HAP-1 (cell line): ENCODE measurements around the gene CLASP1.
"Not testable (repeated sequence)": the region's sequence is repeated elsewhere in the genome, so short reads cannot be mapped to it uniquely, and the experiment has no call there.

ENCODE experiments used
- DNase-seq, 2 experiments: peaks; one replicate each; pipeline ENCODE4 v3.0.0-alpha.2; 2016 to 2020; ENCODE audit warnings: low spot score in 2 of 2
- H3K27me3 ChIP-seq: fragments of 250-450 bp; sonication (Bioruptor Pico); 2 replicates; pipeline ENCODE4 v1.5.1; 2020; ENCODE audit warnings: low read depth, mild to moderate bottlenecking, moderate library complexity
- H3K36me3 ChIP-seq: fragments of 250-450 bp; sonication (Bioruptor Pico); replicated peaks from 2 replicates; pipeline ENCODE4 v1.5.1; 2020; ENCODE audit warnings: mild to moderate bottlenecking
- H3K4me1 ChIP-seq: fragments of 250-450 bp; sonication (Bioruptor Pico); 2 replicates; pipeline ENCODE4 v1.5.1; 2020; ENCODE audit warnings: mild to moderate bottlenecking
- H3K4me3 ChIP-seq: fragments of 250-450 bp; sonication (Bioruptor Pico); 2 replicates; pipeline ENCODE4 v1.5.1; 2020; ENCODE audit warnings: mild to moderate bottlenecking, moderate library complexity
- H3K9me3 ChIP-seq: fragments of 250-450 bp; sonication (Bioruptor Pico); 2 replicates; pipeline ENCODE4 v1.5.1; 2020; ENCODE audit warnings: mild to moderate bottlenecking, moderate library complexity
- in situ Hi-C: fragments of 300-500 bp; cut with MboI; formaldehyde crosslinking; loops from 3 replicates; pipeline ENCODE4 v1.14.3; 2020; ENCODE audit warnings: low sequenced_read_pairs, inconsistent platforms, mixed read lengths

CLASP1 gene

DNA sequence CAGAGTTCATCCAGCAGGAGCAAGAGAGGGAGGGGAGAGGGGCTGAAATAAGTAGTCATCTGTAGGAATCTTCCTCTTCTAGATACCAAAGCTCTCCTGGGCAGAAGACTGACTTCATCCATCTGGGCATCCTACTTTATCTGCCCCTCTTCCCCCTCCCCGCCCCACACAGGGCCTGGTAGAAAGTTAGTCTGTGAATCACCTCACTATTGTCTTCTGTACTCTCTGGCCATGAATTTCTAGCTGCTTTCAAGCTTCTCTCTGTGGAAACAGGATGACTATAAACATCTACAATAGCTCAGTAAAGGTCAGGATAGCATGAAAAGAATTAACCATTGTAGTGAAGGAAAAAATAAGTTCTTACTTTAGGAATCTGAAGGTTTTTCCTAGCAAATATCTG, 166.2 kb downstream of the CLASP1 start:
- Histone ChIP-seq H3K4me1 (peaks cover 7% of the 10 kb centered on the region), H3K9me3 (no peaks in the 10 kb centered on the region), H3K36me3 (no peaks in the 10 kb centered on the region), H3K4me3 (no peak overlapping the region), H3K27me3 (no peaks in the 10 kb centered on the region)
- in situ Hi-C loops, result no loop called here
- DNase-seq, result no peak

DNA sequence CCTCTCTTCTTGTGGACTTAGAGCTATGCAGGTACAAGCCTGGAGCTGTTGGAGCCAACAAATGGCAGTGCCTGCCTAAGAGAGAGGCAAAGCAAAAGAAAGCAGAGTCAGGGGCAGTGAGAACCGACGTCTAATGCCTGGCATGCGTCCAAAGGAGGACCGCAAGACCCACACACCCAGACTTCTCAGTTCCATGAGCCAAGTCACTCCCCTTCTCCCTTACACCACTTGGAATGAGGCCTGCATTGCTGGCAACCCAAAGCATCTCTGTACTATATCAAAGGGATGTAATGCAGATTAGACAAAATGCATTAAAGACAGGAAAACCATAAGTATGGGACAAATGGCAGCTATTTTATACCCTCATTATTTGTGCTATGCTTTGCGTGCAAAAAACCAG, 168.4 kb downstream of the CLASP1 start:
- DNase-seq, result no peak
- H3K36me3 ChIP-seq, result no peaks in the 10 kb centered on the region
- H3K4me3 ChIP-seq, result no peak overlapping the region
- no peaks in the 10 kb centered on the region; the same call in 1 of the 2 replicates for H3K4me1 ChIP-seq
- in situ Hi-C loops, result no loop called here
- H3K9me3 ChIP-seq, result no peaks in the 10 kb centered on the region
- H3K27me3 ChIP-seq, result no peaks in the 10 kb centered on the region

DNA sequence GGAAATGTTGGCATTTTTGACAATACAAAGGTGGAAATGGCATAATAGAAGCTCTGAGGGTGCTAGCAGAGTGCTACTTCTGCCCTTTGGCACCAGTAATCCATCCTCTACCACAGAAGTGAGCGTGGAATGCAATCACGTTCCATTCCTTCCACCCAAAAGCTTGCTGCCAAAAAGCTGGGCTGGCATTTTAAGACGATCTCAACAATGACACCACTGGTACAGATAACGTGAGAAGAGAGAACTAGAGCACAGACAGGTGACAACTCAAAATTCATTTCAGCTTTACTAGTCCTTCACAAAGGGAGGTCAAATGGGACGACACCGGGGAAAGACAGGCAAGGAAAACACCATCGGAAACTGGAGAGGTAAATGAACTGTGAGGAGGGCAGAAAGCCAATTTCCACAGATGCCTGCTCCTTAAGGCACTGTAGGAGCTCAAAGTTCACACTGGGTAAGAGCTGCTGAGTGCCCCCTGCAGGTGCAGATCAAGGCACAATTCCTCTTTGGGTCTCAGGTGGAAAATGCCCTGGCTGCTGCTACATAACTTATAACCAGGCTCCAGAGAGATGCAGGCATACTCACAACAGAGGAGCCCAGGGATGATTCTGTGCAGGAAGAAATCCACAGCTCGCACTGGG, 169.3 kb downstream of the CLASP1 start:
- DNase-seq, result peak in 1 of 2 experiments; percentile 32
- no peaks in the 10 kb centered on the region for H3K9me3 ChIP-seq
- peaks cover 3% of the 10 kb centered on the region for H3K4me1 ChIP-seq
- H3K27me3 ChIP-seq, result no peaks in the 10 kb centered on the region
- in situ Hi-C loops, result no loop called here
- H3K4me3 ChIP-seq, result no peak overlapping the region
- H3K36me3 ChIP-seq, result no peaks in the 10 kb centered on the region

DNA sequence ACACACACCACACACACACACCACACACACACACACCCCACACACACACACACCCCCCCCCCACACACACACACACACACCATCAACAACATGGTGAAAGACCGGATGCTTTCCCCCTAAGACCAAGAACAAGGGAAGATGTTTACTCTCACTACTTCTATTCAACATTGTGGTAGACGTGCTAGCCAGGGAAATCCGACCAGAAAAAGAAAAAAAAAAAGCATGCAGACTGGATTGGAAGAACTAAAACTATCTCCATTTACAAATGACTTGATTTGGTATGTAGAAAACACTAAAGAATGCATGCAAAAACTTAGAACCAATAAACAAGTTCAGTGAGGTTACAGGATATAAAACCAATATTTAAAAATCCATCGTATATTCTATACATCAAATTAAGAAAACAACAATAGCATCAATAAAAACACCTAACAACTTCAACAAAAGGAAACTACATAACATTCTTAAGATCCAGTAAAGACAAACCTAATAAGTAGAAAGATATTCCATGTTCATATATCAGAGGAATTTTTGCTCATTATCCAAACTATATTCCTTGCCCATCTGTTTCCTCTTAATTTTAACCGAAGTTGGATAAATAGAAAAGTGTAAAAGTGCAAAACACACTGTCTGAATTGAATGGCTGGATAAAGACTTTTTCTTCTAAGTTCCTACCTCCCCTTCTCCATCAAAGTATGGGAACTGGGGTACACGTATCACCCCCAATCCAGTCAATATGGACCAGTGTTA, 170.1 kb downstream of the CLASP1 start:
- Histone ChIP-seq H3K4me1 (peaks cover 7% of the 10 kb centered on the region), H3K36me3 (no peaks in the 10 kb centered on the region), H3K27me3 (no peaks in the 10 kb centered on the region), H3K9me3 (no peaks in the 10 kb centered on the region), H3K4me3 (no peak overlapping the region)
- DNase-seq, result no peak
- in situ Hi-C loops, result no loop called here

DNA sequence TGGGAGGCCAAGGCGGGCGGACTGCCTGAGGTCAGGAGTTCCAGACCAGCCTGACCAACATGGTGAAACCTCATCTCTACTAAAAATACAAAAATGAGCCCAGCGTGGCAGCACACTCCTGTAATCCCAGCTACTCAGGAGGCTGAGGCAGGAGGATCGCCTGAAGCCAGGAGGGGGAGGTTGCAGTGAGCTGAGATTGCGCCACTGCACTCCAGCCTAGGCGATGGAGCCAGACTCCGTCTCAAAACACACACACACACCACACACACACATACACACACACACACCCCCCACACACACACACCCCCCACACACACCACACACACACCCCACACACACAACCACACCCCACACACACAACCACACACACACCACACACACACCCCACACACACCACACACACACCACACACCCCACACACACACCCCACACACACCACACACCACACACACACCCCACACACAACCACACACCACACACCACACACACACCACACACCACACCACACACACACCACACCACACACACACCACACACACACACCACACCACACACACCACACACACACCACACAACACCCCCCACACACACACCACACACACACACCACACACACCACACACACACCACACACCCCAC, 170.8 kb downstream of the CLASP1 start:
- in situ Hi-C loops, H3K9me3 ChIP-seq, H3K4me3 ChIP-seq, H3K27me3 ChIP-seq, DNase-seq, H3K36me3 ChIP-seq: not testable (repeated sequence)
- H3K4me1 ChIP-seq, result peaks cover 13% of the 10 kb centered on the region

DNA sequence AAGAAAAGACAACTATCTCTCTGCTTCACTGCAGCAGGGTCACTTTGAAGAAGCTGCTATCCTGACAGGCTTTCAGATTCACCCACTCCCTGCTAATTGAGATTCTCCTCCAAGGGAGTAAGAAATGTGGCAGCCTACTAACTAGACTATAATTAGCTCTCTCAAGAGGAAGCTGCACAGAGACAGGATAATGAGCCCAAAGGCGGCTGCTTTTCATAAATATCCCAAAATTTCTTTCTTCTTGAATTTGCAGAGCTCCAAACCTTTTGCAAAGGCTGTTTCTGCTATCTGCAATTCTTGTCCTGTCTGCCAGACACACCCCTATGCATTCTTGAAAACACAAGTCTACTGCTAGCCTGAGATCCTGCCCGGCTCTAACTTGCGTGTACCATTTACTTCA, 172.6 kb downstream of the CLASP1 start:
- Histone ChIP-seq H3K4me1 (peaks cover 31% of the 10 kb centered on the region), H3K36me3 (no peaks in the 10 kb centered on the region; the same call in 1 of the 2 replicates), H3K9me3 (no peaks in the 10 kb centered on the region), H3K27me3 (no peaks in the 10 kb centered on the region), H3K4me3 (no peak overlapping the region)
- in situ Hi-C loops, result no loop called here
- no peak for DNase-seq

DNA sequence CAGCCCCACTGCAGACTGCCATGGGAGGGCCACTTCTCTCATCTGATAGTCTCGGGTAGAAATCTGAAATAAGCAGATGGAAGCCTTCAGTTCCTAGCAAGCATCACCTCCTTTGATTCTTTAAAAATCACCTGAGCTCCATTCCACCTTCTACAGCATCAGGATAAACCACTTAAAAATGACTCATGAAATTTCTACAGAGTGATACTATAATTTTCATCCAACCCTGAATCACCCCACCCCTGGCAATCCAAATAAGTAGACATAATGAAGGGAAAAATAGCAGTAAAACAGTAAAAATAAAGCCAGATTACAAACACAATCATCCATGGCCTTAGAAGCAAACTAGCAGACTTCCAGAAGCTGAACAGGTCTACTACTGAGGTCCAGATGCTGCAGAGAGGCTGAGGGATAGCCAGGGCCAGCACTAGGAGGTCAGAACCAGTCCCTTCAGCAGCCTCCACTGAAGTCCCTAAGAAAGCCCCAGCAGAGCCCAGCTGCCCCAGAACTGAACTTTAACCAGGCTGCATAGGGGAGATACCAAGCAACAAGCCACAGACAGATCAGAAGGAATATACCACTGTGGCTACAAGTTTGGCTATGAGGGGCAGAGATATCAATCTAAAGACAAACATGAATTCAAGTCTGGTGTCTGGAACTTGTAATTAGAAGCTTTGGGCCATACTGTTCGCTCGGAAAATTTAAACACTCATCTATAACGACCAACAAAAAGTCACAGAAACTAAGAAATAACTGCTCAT, 173.3 kb downstream of the CLASP1 start:
- Histone ChIP-seq H3K27me3 (no peaks in the 10 kb centered on the region), H3K9me3 (no peaks in the 10 kb centered on the region), H3K4me3 (no peak overlapping the region), H3K36me3 (no peaks in the 10 kb centered on the region; the same call in 1 of the 2 replicates), H3K4me1 (peaks cover 37% of the 10 kb centered on the region)
- no peak for DNase-seq
- in situ Hi-C loops, result no loop called here

DNA sequence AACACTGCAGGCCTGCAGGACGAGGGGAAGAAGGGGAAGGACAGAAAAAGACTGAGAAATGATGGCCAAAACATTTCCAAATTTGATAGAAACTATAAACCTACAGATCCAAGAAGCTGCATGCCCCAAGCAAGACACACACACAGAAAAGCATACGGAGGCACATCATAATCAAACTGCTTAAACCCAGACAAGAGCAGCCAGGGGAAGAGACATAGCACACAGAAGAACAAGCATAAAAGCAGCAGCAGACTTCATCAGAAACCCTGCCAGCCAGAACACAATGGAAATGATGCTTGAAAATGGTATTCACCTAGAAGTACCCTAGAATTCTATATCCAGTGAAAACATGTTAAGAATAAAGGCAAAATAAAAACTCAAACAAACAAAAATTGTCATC, 175.8 kb downstream of the CLASP1 start:
- no peak overlapping the region for H3K4me3 ChIP-seq
- no peaks in the 10 kb centered on the region for H3K27me3 ChIP-seq
- in situ Hi-C loops, result no loop called here
- no peak for DNase-seq
- peaks cover 38% of the 10 kb centered on the region for H3K4me1 ChIP-seq
- no peaks in the 10 kb centered on the region for H3K9me3 ChIP-seq
- H3K36me3 ChIP-seq, result peaks cover 11% of the 10 kb centered on the region

DNA sequence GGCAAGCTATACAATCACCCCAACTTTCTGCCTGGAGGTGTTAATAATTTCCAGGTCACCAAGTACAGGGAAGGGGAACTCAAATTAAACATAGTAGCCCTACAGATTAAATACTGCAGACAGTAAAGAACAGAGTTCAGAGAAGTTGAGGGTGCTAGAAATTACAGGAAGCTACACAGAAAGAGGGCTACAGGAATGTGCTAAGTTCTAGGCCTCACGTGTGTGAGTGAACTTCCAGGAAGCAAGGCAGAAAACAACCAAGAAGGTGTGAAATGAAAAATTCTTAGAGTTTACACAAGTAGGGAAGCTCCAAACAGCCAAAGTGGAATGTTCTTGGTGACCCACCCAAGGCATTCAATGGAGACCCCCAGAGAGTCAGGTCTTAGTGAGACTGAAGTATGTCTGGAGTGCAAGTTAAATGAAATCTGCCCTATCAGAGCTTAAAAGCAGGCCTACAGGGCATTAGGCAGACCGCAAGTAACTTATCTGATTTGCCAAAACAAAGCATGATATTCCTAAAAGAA, 176.7 kb downstream of the CLASP1 start:
- Histone ChIP-seq H3K9me3 (no peaks in the 10 kb centered on the region), H3K4me3 (no peak overlapping the region), H3K27me3 (no peaks in the 10 kb centered on the region), H3K36me3 (peaks cover 21% of the 10 kb centered on the region), H3K4me1 (peaks cover 38% of the 10 kb centered on the region)
- no peak for DNase-seq
- in situ Hi-C loops, result no loop called here

DNA sequence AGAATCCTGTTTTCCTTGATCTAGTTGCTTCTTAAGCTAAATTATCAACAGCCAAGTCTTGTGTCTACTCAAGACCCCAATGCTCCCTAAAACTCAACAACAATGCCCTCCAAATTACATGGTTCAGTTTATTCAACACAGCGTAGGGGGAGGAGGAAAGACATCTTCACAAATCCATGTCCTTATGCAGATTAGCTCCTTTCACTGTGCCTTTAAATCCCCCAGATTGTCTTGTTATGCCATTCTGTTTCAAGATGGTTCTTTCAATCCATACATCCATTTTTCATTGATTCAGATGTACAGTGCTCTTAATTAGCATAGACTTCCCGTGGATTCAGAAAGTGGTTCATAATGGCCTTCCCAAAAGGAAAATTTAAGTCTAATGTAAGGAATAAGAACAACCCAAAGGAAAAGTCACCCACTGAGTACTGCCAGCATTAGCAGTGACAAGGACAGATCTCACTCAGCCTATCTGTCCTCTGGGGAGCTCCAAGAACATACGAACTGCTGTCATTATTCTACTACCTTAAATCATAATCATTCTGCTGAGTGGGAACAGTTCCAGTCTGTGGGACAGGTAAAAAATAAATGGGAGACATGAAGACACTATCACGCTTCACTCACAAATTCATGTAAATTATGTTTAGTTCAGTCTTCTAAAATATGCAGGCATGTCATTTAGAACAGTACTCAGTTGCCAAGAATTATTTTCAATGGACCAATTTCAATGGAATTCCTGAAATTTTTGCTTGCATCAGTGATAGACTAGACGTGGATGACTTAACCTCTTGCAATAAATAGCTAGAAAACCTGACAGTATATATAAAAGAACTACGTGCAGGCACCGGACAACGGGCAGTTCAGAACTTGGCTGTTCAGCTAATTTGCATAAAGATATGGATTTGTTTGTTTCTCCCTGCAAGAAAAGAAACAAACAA, 177.5 kb downstream of the CLASP1 start:
- in situ Hi-C loops, result no loop called here
- Histone ChIP-seq H3K4me3 (no peak overlapping the region), H3K27me3 (no peaks in the 10 kb centered on the region), H3K4me1 (peaks cover 38% of the 10 kb centered on the region), H3K9me3 (no peaks in the 10 kb centered on the region), H3K36me3 (peaks cover 28% of the 10 kb centered on the region)
- peak; percentile 39 to 91 for DNase-seq

DNA sequence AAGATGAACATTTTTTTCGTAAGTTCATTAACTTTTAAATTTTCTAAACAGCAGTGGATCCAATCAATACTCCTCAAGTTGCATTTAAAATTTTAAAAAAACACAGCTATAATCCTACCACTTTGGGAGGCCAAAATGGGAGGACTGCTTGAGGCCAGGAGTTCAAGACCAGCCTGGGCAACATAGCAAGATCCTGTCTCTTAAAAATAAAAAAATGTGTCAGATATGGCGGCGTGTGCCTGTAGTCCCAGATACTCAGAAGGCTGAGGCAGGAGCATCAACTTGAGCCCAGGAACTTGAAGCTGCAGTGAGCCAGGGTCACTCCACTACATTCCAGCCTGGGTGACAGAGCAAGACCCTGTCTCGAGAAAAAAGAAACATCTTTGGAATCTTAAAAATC, 178.3 kb downstream of the CLASP1 start:
- Histone ChIP-seq H3K4me1 (peaks cover 38% of the 10 kb centered on the region), H3K36me3 (peaks cover 28% of the 10 kb centered on the region), H3K9me3 (no peaks in the 10 kb centered on the region), H3K4me3 (no peak overlapping the region), H3K27me3 (no peaks in the 10 kb centered on the region)
- in situ Hi-C loops, result no loop called here
- no peak for DNase-seq

DNA sequence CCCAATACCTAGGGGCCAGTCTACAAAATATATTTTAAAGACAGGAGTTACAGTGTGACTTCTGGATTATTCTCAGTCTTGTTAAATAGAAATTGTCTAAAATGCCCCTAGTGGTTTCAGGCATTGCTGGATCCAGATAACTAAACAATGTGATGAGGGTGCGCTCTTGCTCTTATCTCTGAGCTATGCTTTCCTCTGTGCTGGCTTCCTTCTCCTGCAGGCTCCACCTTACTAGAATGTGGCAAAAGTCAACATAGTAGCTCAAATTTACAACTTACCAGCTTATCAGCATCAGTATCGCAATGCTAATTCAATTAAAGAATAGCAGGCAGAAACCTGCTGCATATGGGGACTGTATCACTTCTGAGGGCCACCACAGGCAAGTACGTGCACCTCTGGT, 179.9 kb downstream of the CLASP1 start:
- no peaks in the 10 kb centered on the region for H3K27me3 ChIP-seq
- H3K36me3 ChIP-seq, result peaks cover 28% of the 10 kb centered on the region
- H3K9me3 ChIP-seq, result no peaks in the 10 kb centered on the region
- peaks cover 31% of the 10 kb centered on the region for H3K4me1 ChIP-seq
- in situ Hi-C loops, result no loop called here
- no peak for DNase-seq
- H3K4me3 ChIP-seq, result no peak overlapping the region

DNA sequence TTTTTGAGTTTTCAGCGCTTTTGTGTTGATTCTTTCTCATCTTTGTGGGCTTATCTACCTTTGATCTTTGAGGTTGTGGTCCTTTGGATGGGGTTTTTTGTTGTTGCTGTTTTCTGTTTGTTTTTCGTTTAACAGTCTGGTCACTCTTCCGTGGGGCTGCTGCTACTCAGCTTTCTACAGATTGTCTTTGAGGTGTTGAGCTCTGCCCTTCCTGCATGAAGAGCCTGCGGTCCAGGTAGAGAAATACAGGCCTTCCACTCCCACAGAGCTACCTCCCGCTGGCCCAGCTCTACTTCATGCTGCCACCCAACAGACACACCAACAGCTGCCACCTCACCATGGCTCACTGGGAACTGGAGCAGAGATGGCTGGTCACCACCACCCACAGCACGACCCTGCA, 180.3 kb downstream of the CLASP1 start:
- peaks cover 28% of the 10 kb centered on the region for H3K36me3 ChIP-seq
- no peaks in the 10 kb centered on the region for H3K9me3 ChIP-seq

More for the DNA sequence above, 180.3 kb downstream of the CLASP1 start:
- no peak overlapping the region for H3K4me3 ChIP-seq
- in situ Hi-C loops, result no loop called here
- no peak for DNase-seq
- peaks cover 30% of the 10 kb centered on the region for H3K4me1 ChIP-seq
- no peaks in the 10 kb centered on the region for H3K27me3 ChIP-seq
